Fibroblast of skin of left quadriceps (primary cell): ENCODE measurements around the gene SLX4.

Source experiments
- DNase-seq, 2 experiments: peaks; one replicate each; pipeline ENCODE4 v3.0.0-alpha.2; 2013; ENCODE audit warnings: low read depth in 2 of 2

The SLX4 gene

DNA sequence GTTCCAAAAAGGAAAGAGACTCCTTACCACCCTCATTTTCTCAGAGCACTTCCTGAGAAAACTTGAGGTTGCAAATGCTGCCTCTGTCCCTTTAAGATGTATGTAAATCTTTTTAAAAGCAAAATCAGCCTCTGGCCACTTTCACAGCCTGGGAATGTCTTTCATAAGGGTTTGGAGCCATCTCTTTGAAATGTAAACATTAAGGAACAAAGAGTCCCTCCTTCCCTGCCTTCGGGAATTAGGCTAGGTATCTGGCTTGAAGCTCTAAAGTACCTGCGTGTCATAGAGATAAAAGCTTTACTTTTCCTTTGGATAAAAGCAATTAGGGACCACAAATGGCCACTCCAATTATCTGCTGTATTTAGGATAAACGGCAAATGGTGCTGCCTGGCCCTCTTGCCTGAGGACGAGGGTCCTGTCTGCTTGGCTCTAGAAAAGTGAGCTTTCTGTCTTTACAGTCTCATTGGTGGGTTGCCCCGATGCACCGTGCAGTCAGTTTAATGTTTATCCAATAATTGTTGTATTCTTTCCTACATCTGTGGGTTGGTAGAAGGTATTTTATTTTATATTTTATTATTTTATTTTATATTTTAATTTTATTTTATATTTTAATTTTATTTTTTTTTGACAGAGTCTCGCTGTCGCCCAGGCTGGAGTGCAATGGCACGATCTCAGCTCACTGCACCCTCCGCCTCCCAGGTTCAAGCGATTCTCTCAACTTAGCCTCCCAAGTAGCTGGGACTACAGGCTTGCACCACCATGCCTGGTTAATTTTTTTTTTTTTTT, 58.1 kb downstream of the SLX4 start:
- DNase-seq: no peak

DNA sequence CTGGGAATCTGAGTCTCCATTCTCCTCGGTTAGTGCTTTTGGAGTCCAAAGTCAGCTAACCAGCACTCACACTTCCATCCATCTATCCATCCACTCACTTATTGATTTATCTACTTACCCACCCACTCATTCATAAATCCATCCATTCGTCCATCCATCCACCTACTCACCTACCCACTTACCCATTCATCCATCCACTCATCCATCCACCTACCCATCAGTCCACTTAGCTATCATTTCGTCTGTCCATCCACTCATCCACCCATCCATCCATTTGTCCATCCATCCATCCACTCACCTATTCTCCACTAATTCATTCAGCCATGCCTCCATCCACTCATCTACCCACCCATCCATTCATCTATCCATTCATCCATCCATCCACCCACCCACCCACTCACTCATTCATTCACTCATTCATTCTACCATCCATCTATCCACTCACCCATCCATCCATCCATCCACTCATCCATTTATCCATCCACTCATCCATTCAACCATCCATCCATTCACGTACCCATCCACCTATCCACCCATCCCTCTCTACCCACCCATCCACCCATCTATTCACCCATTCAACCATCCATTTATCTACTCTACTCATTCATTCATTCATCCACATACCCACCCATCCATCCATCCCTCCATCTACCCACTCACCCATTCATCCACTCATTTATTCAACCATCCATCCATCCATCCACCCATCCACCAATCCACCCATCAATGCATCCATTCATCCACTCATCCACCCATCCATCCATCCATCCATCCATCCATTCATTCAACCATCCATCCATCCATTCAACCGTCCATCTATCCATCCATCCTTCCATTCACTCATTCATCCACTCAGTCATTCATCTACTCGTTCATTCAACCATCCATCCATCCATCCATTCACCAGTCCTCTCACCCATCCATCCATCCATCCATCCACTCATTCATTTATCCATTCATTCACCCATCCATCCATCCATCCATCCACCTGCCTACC, 60.3 kb downstream of the SLX4 start:
- DNase-seq: no peak

DNA sequence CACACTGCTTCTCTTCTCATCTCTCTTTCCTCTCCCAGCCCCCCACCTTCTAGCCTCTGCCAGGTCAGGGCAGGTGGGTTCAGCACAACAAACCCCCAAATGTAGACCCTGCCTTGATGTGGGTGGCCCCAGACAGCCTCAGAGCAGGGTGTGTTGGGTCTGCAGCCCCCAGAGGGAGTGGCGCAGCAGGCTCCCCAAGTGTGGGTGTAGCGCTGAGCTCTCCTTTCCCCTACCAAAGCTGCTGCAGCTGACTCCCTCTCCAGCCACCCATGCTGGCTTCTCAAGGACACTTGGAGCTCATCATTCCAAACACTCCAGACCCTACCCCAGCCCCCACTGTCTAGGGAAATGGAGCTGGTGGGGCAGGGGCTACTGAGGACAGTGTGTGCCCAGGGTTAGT, 61.5 kb downstream of the SLX4 start:
- no peak for DNase-seq

- no peak for DNase-seq
Measured at GRCh38 chr16:3548859-3549258, 62.5 kb downstream of the SLX4 start.

DNA sequence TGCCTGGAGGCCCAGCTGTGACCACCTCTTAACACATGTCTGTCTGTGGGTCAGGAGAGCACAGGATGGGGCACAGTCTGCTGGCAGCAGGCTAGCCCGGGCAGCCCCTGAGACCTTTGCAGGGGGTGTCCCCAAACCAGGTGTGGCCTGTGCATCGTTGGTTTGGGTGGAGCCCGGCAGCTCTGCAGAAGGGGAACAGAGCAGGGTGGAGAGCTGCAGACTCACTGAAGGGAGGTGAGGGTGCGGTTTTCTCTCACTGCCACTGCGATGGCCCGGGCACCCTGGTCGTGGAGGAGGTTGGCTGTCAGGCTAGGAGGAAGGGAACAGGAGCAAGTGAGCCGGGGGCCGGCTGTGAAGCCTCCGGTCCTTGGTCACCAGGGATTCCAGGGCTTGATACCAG, 63.0 kb downstream of the SLX4 start:
- no peak for DNase-seq

DNA sequence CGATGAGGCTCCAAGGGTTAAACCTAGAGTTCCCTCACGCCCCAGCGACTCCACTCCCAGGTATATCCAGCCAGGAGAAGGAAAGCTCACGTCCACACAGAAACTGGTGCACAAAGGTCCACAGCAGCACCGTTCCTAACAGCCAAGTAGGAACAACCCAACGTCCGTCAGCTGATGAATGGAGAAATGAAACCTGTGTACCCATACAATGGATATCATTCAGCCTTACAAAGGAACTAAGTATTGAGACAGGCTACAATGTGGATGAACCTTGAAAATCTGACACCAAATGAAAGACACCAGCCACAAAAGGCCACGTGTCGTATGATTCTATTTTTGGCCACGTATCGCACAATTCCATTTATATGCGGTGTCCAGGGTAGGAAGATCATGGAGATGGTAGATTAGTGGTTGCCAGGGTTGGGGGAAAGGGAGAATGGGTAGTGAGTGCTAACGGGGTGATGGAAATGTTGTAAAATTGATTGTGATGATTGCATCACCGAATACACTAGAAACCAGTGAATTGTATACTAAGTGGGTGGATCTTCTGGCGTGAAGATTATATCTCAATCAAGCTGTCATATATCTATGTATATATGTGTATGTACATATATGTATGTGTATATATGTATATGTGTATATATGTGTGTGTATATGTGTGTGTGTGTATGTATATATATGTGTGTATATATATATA, 64.3 kb downstream of the SLX4 start:
- DNase-seq: no peak

DNA sequence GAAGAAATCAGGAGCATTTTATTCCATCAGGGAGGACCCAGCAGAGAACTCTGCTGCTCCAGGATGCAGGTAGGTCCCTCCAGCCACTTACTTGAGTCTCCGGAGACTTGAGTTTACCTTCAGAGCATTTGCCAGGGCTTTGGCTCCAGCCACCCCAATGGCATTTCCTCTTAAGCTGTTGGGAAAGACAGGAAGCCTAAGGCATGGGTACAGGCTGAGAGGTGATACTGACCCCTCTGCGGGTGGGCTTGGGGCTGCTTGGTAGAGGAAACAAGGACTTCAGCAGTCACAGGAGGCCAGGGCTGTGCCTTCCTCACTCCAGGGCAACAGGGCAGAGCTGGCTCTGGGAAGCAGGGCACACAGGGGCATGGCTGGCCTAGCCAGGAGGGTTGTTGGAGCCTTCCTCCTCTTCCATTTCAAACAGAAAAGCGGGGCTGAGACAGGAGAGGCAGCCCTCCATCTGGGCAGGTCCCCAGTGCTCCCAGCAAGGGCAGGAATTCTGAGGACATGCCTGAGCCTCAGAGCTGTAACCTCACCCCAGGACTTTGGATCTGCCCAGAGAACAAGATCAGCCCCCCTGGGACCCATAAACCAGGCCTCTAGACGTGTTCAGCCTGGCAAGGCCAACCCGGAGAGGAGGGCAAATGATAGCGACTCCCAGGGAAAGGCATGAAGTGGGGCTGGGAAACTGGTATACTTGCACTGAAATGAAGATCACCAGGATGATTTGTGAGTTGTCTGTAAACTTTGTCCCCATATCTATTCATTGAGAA, 68.6 kb downstream of the SLX4 start:
- no peak for DNase-seq

DNA sequence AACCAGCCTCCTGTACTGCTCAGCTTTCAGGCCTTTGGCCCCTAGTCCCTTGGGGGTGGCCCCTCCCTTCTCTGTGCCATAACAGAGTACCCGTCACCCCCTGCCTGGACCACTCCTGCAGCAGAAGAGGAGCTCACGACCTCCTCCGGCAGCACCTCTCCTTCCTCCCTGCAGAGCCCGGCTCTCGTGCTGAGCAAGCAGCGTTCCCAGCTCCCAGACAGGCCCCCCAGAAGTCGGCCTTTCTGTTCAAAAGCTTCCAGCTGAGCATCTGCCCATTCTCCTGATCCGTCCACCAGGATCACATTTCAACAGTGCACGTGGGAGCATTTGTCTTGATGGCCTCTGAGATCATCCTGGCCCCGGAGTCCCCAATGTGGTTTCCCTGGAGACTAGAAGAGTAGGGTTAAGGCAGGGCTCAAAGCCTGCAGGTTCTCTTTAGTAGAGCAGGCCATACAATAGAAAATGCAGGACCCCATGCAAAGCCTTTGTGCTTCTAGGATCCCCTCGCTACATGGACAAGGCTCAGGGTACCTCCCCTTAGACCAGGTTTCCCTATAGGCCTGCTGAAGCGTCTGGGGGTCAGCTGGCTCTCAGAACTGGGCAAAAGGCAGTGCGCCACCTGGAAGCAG, 69.8 kb downstream of the SLX4 start:
- DNase-seq: no peak

GRCh38 chr16:3538222-3538621, 73.2 kb downstream of the SLX4 start:
- DNase-seq: no peak

- DNase-seq: no peak
Measured at GRCh38 chr16:3536851-3537250, 74.6 kb downstream of the SLX4 start.

- peak; percentile 70 to 79 for DNase-seq
Measured at GRCh38 chr16:3536271-3536731, 75.1 kb downstream of the SLX4 start.

- DNase-seq: no peak
Measured at GRCh38 chr16:3534126-3534525, 77.3 kb downstream of the SLX4 start.

- no peak for DNase-seq
Measured at GRCh38 chr16:3532741-3533140, 78.7 kb downstream of the SLX4 start.
